IMR-90 (cell line): ENCODE results near the gene FAM193B. TPM values are rescaled to one million over a fixed set of nuclear protein-coding genes. Genes with fewer than 3 reads are reported as not detected.

ENCODE experiments used
- ATAC-seq: fragments of 200-7000 bp; cut with Tn5 transposase; 2 replicates; pipeline ENCODE4 v1.9.1; 2020; ENCODE audit warnings: low read depth, mild to moderate bottlenecking, moderate library complexity
- BruUV-seq: library from RNA; stranded (reverse); fragments of 400-500 nt; replicated peaks from 2 replicates; lab custom pipeline; 2021; lab: Mats Ljungman, UMichigan
- CTCF ChIA-PET: fragments of 300-600 bp; formaldehyde crosslinking; extraction: SDS; loops from one replicate; lab custom pipeline; 2021; ENCODE audit warnings: antibody characterized with exemption; lab: Yijun Ruan, JAX
- POLR2A ChIA-PET: fragments of 300-600 bp; sonication (Branson Sonifier 250); formaldehyde crosslinking; loops from one replicate; lab custom pipeline; 2022; ENCODE audit warnings: antibody characterized with exemption; ENCODE audit not compliant: unreplicated experiment; lab: Charles Lee
- DNase-seq: peaks from one replicate; pipeline ENCODE4 v3.0.0; 2013
- H2AFZ ChIP-seq: replicated peaks from 2 replicates; pipeline ENCODE3; 2013; ENCODE audit warnings: low read length, mild to moderate bottlenecking; ENCODE audit not compliant: poor library complexity
- H2AK5ac ChIP-seq: 2 replicates; pipeline ENCODE4 v1.6.1; 2013; ENCODE audit warnings: low read depth, low read length, inconsistent platforms
- H2AK9ac ChIP-seq: replicated peaks from 2 replicates; pipeline ENCODE3; 2013; ENCODE audit warnings: mild to moderate bottlenecking, low read depth, low read length, moderate library complexity; ENCODE audit not compliant: poor library complexity
- H2BK120ac ChIP-seq: 2 replicates; pipeline ENCODE4 v1.6.1; 2013; ENCODE audit warnings: low read depth, low read length, inconsistent platforms
- H2BK15ac ChIP-seq: 3 replicates; pipeline ENCODE4 v1.6.1; 2013; ENCODE audit warnings: low read depth, low read length, inconsistent platforms
- H2BK20ac ChIP-seq: 2 replicates; pipeline ENCODE4 v1.6.1; 2013; ENCODE audit warnings: low read depth, mild to moderate bottlenecking, inconsistent platforms, low read length, moderate library complexity
- H2BK5ac ChIP-seq: 2 replicates; pipeline ENCODE4 v1.6.1; 2013; ENCODE audit warnings: mild to moderate bottlenecking, low read depth, low read length, inconsistent platforms; ENCODE audit not compliant: poor library complexity, severe bottlenecking
- H3K14ac ChIP-seq: replicated peaks from 2 replicates; pipeline ENCODE4 v1.6.1; 2013; ENCODE audit warnings: low read depth, low read length, inconsistent platforms
- H3K18ac ChIP-seq: 2 replicates; pipeline ENCODE4 v1.6.1; 2013; ENCODE audit warnings: low read depth, low read length, control low read depth
- H3K23ac ChIP-seq: 2 replicates; pipeline ENCODE4 v1.6.1; 2013; ENCODE audit warnings: low read depth, low read length, inconsistent platforms
- H3K27ac ChIP-seq: 2 replicates; pipeline ENCODE4 v1.5.1; 2013; ENCODE audit warnings: mild to moderate bottlenecking, control low read depth, low read length; ENCODE audit not compliant: insufficient read depth
- H3K27me3 ChIP-seq: 2 replicates; pipeline ENCODE4 v1.6.1; 2013; ENCODE audit warnings: low read length; ENCODE audit not compliant: control insufficient read depth, insufficient read depth
- H3K36me3 ChIP-seq: 2 replicates; pipeline ENCODE4 v1.6.1; 2013; ENCODE audit warnings: low read length, mixed read lengths; ENCODE audit not compliant: control insufficient read depth, insufficient read depth
- H3K4ac ChIP-seq: 2 replicates; pipeline ENCODE4 v1.6.1; 2013; ENCODE audit warnings: low read depth, low read length, inconsistent platforms
- H3K4me1 ChIP-seq: 2 replicates; pipeline ENCODE4 v1.6.1; 2013; ENCODE audit warnings: low read length, mixed read lengths; ENCODE audit not compliant: control insufficient read depth, insufficient read depth
- H3K4me2 ChIP-seq: 2 replicates; pipeline ENCODE4 v1.6.1; 2013; ENCODE audit warnings: low read depth, mild to moderate bottlenecking, control low read depth, low read length, moderate library complexity
- H3K4me3 ChIP-seq: 2 replicates; pipeline ENCODE4 v1.5.1; 2013; ENCODE audit warnings: low read depth, mild to moderate bottlenecking, control low read depth, low read length, moderate library complexity; ENCODE audit not compliant: insufficient read depth
- H3K56ac ChIP-seq: 2 replicates; pipeline ENCODE4 v1.6.1; 2013; ENCODE audit warnings: low read length, inconsistent platforms; ENCODE audit not compliant: insufficient read depth; ENCODE audit errors: extremely low read depth
- H3K79me1 ChIP-seq, 2 experiments: 2 replicates each; pipeline ENCODE4 v1.6.1; 2013; ENCODE audit warnings: low read length in 2 of 2, inconsistent platforms in 1 of 2, low read depth in 1 of 2
- H3K9ac ChIP-seq: 2 replicates; pipeline ENCODE4 v1.6.1; 2013; ENCODE audit warnings: low read depth, low read length, control low read depth
- H3K9me1 ChIP-seq: 2 replicates; pipeline ENCODE4 v1.6.1; 2013; ENCODE audit warnings: low read length, inconsistent platforms; ENCODE audit not compliant: insufficient read depth
- H3K9me3 ChIP-seq: 2 replicates; pipeline ENCODE4 v1.6.1; 2013; ENCODE audit warnings: low read length; ENCODE audit not compliant: control insufficient read depth, insufficient read depth
- H4K20me1 ChIP-seq: 2 replicates; pipeline ENCODE4 v1.6.1; 2013; ENCODE audit warnings: low read length, inconsistent platforms; ENCODE audit not compliant: insufficient read depth
- H4K5ac ChIP-seq: 2 replicates; pipeline ENCODE4 v1.6.1; 2013; ENCODE audit warnings: mild to moderate bottlenecking, low read depth, low read length, control low read depth
- H4K8ac ChIP-seq, 2 experiments: 2 replicates each; pipeline ENCODE4 v1.6.1; 2013; ENCODE audit warnings: low read depth in 2 of 2, low read length in 2 of 2, control low read depth in 1 of 2, inconsistent platforms in 1 of 2
- H4K91ac ChIP-seq: 2 replicates; pipeline ENCODE4 v1.6.1; 2013; ENCODE audit warnings: low read depth, low read length, inconsistent platforms; ENCODE audit not compliant: insufficient read depth
- MAZ ChIP-seq: IDR thresholded peaks from 2 replicates; pipeline ENCODE4 v1.6.1; 2012; ENCODE audit warnings: low read depth, mild to moderate bottlenecking, low read length, improper control_type of control experiment, moderate library complexity, borderline replicate concordance
- RAD21 ChIP-seq: IDR thresholded peaks from 2 replicates; pipeline ENCODE4 v1.6.1; 2012; ENCODE audit warnings: low read length, improper control_type of control experiment
- WGBS, 2 experiments: methylation state at CpG; one replicate each; pipeline versions ENCODE4 v1.1.5 to v1.1.7; 2013; ENCODE audit warnings: missing lambda C conversion rate in 2 of 2; ENCODE audit not compliant: insufficient read length in 1 of 2; ENCODE audit errors: extremely low coverage in 2 of 2; 5-methylcytosine and 5-hydroxymethylcytosine counted together
- dilution Hi-C: fragments of 300-500 bp; cut with HindIII; formaldehyde crosslinking; loops from one replicate; pipeline ENCODE4 v1.14.3; 2018; ENCODE audit warnings: low sequenced_read_pairs; ENCODE audit not compliant: unreplicated experiment
- in situ Hi-C: fragments of 300-500 bp; cut with MboI; formaldehyde crosslinking; loops from 3 replicates; pipeline ENCODE4 v1.14.3; 2019; ENCODE audit warnings: low sequenced_read_pairs, inconsistent platforms, mixed read lengths
- intact Hi-C: fragments of 100-400 bp; cut with micrococcal nuclease; formaldehyde crosslinking; loops from 2 replicates; pipeline ENCODE4 v1.10.0; 2022
- polyA plus RNA-seq, 3 experiments: library from polyadenylated mRNA; depleted of rRNA; stranded (reverse); fragments of >200 nt; gene quantifications; 2 replicates each; pipeline ENCODE4 v1.2.3, GENCODE V29; 2012; ENCODE audit warnings: low replicate concordance in 1 of 3
- total RNA-seq: library from RNA; depleted of rRNA; stranded (reverse); fragments of >200 nt; gene quantifications from 2 replicates; pipeline ENCODE4 v1.2.3, GENCODE V29; 2012
- TF ChIP-seq, protein P1 (sequence below): conservative IDR thresholded peaks from 2 replicates; pipeline ENCODE4 v1.5.1; 2012; ENCODE audit warnings: mild to moderate bottlenecking, low read depth, low read length, improper control_type of control experiment

The FAM193B gene
- total and polyA plus RNA-seq, 2 of the 4 experiments (the other 2 are of a cell fraction): 9.5 to 52.2 TPM

DNA sequence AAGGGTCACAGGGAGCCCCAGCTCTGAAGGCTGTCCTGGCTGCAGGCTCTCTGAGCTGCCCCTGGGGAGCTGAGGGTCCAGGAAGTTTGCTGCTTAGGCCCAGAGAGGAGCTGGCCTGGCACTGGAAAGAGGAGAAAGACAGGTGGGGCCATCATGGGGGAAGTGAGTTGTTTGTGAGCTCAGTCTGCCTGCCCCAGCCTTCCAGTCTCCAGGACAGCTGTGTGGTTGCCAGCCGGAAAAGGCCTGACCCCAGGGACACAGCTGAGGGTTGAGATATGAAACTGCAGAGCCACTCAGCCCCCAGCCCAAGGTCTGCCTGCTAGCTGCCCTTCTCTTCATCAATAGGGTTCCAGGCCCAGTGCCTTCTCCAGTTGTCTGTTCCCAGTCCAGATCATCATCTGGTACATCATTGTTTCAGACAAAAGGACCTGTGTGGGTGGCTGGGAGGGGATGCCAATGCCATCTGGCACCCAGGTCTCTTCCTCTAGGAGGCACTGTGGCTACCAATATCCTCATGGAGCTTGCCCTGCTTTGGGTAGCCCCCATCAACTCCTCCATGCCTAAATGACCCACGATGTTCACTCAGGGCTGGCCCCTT is 33.3 kb downstream of the FAM193B start:
- Histone ChIP-seq H3K56ac (no peak overlapping the region), H3K9me1 (peaks cover 4% of the 10 kb centered on the region; the same call in 1 of the 2 replicates), H2BK120ac (no peak overlapping the region), H3K23ac (no peak overlapping the region), H2BK20ac (no peak overlapping the region), H2AFZ (peak overlapping the region; percentile 66), H3K4me3 (no peak overlapping the region), H2BK5ac (no peak overlapping the region), H4K5ac (no peak overlapping the region), H4K91ac (no peak overlapping the region), H3K27me3 (no peaks in the 10 kb centered on the region), H3K9ac (no peak overlapping the region), H3K9me3 (no peaks in the 10 kb centered on the region), H3K18ac (no peak overlapping the region), H2BK15ac (no peak overlapping the region), H3K4ac (no peak overlapping the region), H3K4me1 (peaks cover 1% of the 10 kb centered on the region), H3K27ac (no peak overlapping the region), H3K4me2 (no peak overlapping the region), H2AK5ac (no peak overlapping the region), H3K14ac (no peak overlapping the region), H4K20me1 (0 out of 2 replicates have a peak, but pooled peaks cover 5% of the 10 kb centered on the region), H4K8ac (no peak overlapping the region), H3K79me1 (peaks cover 22 to 50% of the 10 kb centered on the region in 2 experiments), H2AK9ac (no peak overlapping the region), H3K36me3 (peaks cover 59% of the 10 kb centered on the region)
- dilution Hi-C loops (no loop called here), intact Hi-C loops (no loop called here), in situ Hi-C loops (no loop called here)
- ChIA-PET POLR2A (no interaction called here), CTCF (interaction anchor here (0.6 kb wide), 1 partner anchor 14 kb away, joined by 3 read pairs; no protein-coding TSS in a partner anchor)
- no TSS peak for BruUV-seq
- TF ChIP-seq, protein P1, sequence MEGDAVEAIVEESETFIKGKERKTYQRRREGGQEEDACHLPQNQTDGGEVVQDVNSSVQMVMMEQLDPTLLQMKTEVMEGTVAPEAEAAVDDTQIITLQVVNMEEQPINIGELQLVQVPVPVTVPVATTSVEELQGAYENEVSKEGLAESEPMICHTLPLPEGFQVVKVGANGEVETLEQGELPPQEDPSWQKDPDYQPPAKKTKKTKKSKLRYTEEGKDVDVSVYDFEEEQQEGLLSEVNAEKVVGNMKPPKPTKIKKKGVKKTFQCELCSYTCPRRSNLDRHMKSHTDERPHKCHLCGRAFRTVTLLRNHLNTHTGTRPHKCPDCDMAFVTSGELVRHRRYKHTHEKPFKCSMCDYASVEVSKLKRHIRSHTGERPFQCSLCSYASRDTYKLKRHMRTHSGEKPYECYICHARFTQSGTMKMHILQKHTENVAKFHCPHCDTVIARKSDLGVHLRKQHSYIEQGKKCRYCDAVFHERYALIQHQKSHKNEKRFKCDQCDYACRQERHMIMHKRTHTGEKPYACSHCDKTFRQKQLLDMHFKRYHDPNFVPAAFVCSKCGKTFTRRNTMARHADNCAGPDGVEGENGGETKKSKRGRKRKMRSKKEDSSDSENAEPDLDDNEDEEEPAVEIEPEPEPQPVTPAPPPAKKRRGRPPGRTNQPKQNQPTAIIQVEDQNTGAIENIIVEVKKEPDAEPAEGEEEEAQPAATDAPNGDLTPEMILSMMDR: 0 out of 2 replicates have a peak, but pooled peaks have one; percentile 14
- TF ChIP-seq RAD21: 0 out of 2 replicates have a peak, but pooled peaks have one; percentile 13
- no peak for TF ChIP-seq MAZ
- ATAC-seq: no peak
- WGBS, 2 experiments: no CpG with 5 or more reads among the region's 2 CpGs
- no peak for DNase-seq
